ENCODE results near the gene ECHDC1. TPM values are rescaled to one million over a fixed set of nuclear protein-coding genes. Genes with fewer than 3 reads are reported as not detected.

Gene ECHDC1
- total RNA-seq, 4 donors from 2014 or later, result 51.9 to 91.0 (median 59.2) TPM

DNA sequence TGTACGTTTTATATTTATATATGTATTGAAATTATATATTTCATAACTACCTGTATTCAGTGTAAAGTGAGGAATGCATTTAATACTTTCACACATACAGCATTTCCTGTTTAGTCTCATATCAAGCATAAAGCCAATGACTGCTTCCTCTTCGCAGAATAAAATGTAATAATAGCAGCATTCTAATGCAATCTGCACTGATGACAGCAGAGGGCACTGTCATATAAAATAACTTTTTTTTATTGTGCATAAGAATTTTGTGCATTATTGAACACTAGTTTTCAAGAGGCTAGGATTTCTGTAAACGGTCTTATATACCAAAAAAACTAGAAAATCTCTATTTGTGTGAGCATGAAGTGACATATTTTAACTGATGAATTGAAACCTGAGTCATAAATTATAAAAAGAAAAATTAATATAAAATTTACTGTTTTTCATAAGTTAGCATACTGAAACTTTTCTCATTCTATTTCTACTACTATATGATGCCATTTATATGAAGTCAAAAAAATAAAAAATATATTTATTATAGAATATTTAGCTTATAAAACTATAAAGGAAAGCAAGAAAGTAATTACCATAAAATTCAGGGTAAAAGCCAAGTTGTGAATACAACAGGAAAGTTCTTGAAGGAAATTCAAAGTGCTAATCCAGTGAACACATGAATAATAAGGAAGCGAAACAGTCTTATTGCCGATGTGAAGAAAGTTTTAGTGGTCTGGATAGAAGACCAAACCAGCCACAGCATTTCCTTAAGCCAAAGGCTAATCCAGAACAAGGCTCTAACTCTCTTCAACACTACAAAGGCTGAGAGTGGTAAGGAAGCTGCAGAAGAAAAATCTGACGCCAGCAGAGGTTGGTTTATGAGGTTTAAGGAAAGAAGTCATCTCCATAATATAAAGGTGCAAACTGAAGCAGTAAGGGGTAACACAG is 40.4 kb downstream of the ECHDC1 start:
- Histone ChIP-seq H3K36me3 (peaks cover 0 to 13% (median 0%) of the 10 kb centered on the region in 3 donors), H3K27me3 (no peaks in the 10 kb centered on the region), H3K27ac (no peak overlapping the region), H3K4me1 (peaks cover 0 to 14% (median 5%) of the 10 kb centered on the region in 4 donors), H3K4me3 (no peak overlapping the region), H3K9me3 (peaks cover 0 to 10% (median 4%) of the 10 kb centered on the region in 4 donors)
- DNase-seq (ENCODE audit: low spot score in 2 of 2), result peak; percentile 23 to 82
- no peak for TF ChIP-seq EP300 (IDR thresholded peaks at IDR 0.05)
- peak; percentile 39 to 74 (median 61) for TF ChIP-seq CTCF (IDR thresholded peaks at IDR 0.05)
- 42 to 45% methylated on average over 6 of the region's 6 CpGs for WGBS, 2 donors

GRCh38 chr6:127301199-127301700 is 42.2 kb downstream of the ECHDC1 start:
- no peak overlapping the region for H3K4me3 ChIP-seq
- peaks cover 0 to 18% (median 5%) of the 10 kb centered on the region in 4 donors for H3K4me1 ChIP-seq
- WGBS, 2 donors, result 64 to 73% methylated on average over 6 of the region's 6 CpGs
- H3K27me3 ChIP-seq, result no peaks in the 10 kb centered on the region
- peaks cover 0 to 9% (median 0%) of the 10 kb centered on the region in 3 donors for H3K36me3 ChIP-seq
- no peak for TF ChIP-seq EP300 (IDR thresholded peaks at IDR 0.05)
- no peak for TF ChIP-seq CTCF (IDR thresholded peaks at IDR 0.05)
- no peak for DNase-seq (ENCODE audit: low spot score in 2 of 2)
- H3K27ac ChIP-seq, result no peak overlapping the region
- peaks cover 0 to 4% (median under 1%) of the 10 kb centered on the region in 4 donors for H3K9me3 ChIP-seq

DNA sequence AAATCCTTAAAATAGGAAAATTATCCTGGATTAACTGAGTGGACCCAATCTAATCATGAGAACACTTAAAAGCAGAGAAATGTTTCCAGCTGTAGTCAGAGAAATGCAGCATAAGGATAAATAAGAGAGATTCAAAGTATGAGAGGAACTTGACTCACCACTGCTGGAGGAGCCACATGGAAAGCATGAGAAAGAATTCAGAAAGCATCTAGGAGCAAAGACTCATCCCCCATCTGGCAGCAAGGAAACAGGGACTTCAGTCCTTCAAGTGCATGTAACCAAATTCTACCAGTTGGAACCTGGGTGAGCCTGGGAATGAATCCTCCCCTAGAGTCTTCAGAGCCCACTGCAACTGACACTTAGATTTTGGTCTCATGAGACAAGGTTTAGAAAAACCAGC is 43.0 kb downstream of the ECHDC1 start:
- H3K4me1 ChIP-seq, result peaks cover 0 to 18% (median 5%) of the 10 kb centered on the region in 4 donors
- H3K27me3 ChIP-seq, result no peaks in the 10 kb centered on the region
- H3K4me3 ChIP-seq, result no peak overlapping the region
- H3K27ac ChIP-seq, result no peak overlapping the region
- peaks cover 0 to 7% (median 0%) of the 10 kb centered on the region in 3 donors for H3K36me3 ChIP-seq
- TF ChIP-seq EP300 (IDR thresholded peaks at IDR 0.05) (no peak), CTCF (IDR thresholded peaks at IDR 0.05) (no peak), POLR2A (IDR thresholded peaks at IDR 0.05) (no peak)
- H3K9me3 ChIP-seq, result no peaks in the 10 kb centered on the region
- DNase-seq (ENCODE audit: low spot score in 2 of 2), result no peak

DNA sequence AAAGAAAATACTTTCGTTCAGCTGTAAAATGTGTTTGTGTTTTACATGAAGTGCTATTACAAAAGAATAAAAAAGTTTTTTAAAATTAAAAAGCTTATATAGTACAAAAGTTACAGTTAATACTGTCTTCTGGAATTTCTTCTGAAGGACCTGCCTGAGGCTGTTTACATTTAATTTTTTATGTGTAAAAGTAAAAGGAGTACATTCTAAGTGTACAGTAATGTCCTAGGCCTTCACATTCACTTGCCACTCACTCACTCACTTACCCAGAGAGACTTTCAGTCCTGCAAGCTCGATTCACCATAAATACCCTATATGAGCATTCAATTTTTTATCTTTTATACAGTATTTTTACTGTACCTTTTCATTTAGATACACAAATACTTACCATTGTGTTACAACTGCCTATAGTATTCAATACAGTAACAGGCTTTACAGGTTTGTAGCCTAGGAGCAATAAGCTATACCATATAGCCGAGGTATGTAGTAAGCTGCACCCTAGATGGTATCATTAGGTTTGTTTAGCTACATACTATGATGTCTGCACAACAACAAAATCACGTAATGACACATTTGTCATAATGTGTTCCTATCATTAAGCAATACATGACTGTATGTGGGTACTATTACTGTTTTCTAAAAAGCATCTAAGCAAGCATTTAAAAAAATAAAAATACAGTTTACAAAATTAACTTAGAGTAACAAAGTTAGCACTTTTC is 43.7 kb downstream of the ECHDC1 start:
- no peak overlapping the region for H3K27ac ChIP-seq
- peaks cover 0 to 18% (median 5%) of the 10 kb centered on the region in 4 donors for H3K4me1 ChIP-seq
- H3K36me3 ChIP-seq, result peaks cover 0 to 7% (median 0%) of the 10 kb centered on the region in 3 donors
- DNase-seq (ENCODE audit: low spot score in 2 of 2), result no peak
- WGBS, 2 donors, result 92 to 93% methylated on average over 4 of the region's 4 CpGs
- no peaks in the 10 kb centered on the region for H3K27me3 ChIP-seq
- no peak overlapping the region for H3K4me3 ChIP-seq
- TF ChIP-seq POLR2A (IDR thresholded peaks at IDR 0.05) (no peak), CTCF (IDR thresholded peaks at IDR 0.05) (no peak), EP300 (IDR thresholded peaks at IDR 0.05) (no peak)
- no peaks in the 10 kb centered on the region for H3K9me3 ChIP-seq
